ENCODE results near the gene ATP8B4.
"Not testable (repeated sequence)": the region's sequence is repeated elsewhere in the genome, so short reads cannot be mapped to it uniquely, and the experiment has no call there.

The ATP8B4 gene

DNA sequence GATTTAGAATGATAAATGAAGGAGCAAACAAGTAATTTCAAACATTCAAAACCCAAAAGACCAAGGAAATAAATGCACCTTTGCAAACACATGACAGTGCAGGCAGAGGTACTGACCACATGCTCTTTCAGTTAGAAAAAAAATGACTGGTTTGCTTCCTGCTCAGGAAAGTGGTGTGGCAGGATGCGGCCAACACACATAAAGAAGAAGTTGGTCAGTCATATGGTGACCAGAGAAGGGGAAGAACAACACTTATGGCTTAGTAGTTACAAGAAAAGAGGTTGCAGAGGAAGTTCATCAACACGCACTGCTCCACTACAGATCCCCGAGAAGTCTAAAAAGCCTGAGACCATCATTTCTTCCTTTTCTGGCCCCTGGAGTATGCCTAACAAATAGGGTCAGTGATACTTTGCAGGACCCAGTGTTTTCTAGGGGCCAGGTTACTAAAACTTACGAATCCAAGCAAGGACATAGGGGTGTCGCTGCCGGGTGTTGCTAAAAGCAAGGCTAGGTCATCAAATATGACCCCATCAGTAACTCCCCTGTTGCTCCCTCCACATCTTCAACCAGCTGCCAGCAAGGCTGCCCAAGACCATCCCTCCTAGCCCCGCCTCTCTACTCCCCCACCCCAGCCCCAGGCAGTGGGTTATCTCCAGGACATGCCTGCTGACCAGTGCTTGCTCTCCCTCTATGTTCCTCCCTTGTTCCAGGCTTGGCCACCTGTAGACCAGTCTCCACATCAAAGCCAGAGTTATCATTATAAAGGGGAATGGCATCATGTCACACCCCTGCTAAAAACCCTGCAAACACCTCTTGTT is 11.2 kb downstream of the ATP8B4 start:
- no peak for DNase-seq

DNA sequence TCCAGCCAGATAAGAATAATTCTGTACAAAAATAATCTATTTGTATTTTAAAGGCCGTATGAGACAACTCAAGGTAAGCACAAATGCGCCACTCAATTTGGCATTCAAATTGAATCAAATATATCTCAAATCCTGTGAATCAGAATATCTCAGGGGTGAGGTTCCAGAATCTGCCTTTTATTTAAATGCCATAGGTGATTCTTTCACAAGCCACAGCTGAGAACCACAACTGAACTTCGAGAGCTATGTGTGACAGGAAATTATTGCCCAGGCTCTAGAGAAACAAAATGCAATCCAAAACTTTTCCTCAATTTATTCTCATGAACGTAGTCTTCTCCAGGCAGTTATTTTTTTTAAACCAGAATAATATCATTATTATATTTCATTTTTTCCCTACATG is 11.9 kb downstream of the ATP8B4 start:
- no peak for DNase-seq

DNA sequence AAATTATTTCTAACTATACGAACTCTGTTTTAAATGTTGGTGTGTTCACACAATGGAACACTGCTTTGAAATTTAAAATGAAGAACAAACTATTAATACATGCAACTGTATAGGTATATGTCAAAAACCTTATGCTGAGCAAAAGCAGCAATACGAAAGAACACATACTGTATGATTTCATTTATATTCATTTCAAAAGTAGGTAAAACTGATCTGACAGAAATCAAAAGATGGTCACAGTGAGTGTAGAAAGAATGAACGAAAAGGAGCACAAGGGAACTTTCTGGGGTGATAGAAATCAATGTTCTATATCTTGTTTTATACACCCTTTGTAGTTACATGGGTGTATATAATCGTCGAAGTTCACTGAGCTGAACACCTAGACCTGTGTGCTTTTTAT is 12.6 kb downstream of the ATP8B4 start:
- no peak for DNase-seq

DNA sequence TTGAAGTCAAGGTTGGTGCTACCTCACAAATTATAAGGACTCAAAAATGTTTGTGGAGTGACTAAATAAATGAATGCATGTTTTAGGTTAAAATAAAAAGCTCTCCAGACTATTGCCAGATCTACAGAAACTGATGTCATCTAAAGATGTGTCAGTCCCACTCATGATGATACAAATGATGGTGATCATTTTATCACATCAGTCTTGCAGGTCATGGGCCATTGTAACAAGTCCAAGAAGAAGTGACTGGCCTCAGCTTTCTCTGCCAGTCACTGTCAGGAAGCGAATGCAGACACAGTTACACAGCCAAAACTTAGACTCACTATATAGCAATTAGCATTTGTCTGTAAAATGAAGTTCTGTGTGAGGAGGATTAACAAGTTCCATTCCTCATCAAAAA is 18.5 kb downstream of the ATP8B4 start:
- no peak for DNase-seq

DNA sequence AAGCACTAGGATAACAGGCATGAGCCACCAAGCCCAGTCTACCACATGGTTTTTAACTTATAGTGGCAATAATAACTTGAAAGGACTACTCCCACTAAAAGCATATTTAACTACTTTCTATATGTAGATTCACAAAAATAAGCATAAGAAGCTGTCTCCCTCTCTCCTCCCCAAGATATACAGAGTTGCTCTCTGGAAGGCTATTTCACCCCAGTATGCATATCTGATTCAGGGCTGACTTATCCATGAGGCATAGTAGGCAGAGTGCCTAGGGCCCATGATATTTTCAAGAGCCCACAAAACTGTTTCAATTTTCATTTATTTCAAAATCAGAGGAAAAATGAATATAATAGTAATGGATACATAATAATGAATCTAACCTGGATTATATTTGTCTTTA is 20.5 kb downstream of the ATP8B4 start:
- DNase-seq = no peak

DNA sequence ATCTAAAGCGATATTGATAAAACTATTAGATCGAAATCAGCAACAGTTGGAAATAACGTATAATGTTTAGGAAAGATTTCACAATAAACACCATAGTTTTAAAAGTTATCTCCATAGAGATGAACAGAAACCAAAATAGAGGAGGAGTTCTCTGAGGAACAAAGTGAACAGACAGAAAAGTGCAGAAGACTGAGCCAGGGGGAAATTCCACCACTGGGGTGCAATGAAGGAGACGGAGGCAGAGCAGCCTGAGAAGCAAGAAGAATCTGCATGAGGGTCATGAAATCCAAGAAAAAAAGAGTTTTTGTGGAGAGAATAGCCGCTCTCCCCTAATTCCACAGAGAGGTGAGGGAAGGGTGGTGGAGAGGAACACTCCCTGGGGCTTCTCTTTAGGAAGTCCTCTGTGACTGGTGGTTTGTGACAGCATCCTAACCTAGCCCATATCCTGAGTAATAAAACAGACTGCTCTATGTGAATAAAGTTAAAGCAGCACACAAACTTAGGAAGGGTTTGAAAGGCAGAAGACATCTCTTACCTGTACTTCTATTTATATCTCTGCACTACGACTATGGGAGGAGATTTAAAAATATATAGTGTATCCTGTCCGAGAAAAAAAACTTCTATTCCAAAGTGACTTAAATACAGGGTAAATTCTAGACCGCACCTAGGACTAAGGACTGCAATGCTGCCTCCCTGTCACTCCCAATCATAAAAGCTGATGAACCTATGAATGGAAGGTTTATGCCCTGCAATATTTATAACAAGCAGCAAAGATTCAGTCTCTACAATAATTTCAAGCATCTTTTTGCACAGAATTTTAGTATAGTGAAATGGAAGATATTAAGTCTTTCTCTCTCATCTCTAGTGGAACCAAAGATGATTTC is 22.9 kb downstream of the ATP8B4 start:
- DNase-seq = no peak

DNA sequence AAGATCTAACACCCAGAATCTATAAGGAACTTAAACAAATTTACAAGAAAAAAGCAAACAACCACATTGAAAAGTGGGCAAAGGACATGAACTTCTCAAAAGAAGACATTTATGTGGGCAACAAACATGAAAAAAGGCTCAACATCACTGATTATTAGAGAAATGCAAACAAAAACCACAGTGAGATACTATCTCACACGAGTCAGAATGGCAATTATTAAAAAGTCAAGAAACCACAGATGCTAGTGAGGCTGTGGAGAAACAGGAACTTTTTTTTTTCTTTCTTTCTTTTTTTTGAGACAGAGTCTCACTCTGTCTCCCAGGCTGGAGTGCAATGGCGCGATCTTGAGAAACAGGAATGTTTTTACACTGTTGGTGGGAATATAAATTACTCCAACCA is 29.6 kb downstream of the ATP8B4 start:
- DNase-seq = not testable (repeated sequence)

DNA sequence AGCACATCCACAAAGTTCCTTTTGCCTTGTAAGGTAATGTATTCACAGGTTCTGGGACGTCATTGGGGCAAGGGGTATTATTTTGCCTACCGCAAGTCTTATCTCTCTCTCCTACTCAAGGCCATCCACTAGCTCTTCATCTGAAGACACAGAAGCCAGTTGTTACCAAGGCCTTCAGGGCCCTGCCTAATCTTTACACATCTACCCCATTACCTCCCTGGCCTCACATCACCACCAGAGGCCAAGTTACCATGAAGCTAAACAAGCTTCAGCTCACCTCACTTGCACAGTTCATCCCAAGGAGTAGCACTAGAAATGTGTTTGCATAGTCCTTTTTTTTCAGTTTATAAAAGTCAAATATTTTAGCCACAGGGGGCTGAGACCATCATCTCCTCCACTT is 34.1 kb downstream of the ATP8B4 start:
- no peak for DNase-seq

DNA sequence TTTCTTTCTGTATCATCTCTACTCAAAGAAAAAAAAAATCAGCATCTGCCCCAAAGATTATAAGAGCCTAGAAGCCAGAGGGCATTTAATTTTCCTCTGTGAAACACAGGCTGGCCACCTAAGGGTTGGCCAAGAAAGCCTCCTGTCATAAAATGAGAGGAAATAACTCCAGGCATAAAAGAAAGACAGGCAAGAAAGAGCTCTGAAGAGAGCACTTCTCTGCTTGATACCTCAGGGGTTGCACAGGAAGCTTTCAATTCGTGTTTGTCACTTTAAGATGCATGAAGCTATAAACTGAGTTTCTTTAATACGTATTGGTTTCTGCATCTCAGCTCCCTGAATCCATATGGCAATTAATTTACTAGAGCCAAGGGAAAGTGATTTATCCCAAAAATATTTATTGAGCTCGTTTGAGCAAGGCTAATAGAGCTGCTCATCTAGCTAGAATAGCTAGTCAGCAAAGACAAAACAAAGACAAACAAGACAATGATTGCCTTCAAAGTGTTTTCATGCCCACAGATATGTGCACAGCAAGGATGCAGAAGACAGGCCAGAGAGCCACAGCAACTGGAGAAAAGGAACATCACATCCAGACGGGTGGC is 35.5 kb downstream of the ATP8B4 start:
- no peak for DNase-seq

DNA sequence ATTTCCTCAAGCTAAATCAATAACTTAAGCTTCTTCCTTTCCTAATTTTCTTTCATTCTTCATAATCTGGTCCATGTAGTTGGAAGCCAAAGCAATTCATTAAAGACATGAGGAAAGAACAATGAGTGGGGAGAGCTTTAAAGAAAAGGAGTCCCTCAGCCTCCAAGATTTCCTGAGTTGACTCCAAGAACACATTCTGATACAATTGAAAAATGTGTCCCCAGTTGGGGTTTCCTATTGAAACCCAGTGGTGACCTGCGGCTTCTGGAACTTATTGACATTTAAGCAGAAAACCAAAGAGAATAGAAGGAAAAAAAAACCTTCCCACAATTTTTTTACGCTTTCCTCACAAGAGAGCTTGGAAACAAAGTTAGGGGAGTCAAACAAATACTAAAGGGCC is 37.0 kb downstream of the ATP8B4 start:
- DNase-seq = no peak

DNA sequence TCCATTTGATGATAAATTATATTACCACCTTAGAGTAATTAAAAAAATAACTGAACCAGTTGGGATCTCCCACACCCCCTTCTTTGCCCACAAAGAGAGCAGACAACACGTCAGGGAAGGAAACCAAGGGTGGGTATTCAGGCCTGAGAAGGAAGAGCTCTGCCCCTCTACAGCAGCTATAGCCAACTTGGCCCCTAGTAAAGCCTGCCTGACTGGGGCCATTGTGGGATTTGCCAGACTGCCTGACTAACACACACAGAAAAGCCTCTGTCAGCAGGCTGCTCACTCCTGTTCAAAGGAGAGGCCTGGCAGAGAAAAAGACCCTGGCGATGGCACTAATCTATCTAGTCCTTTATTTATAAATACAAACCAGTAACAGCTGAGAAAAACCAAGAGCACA is 41.4 kb downstream of the ATP8B4 start:
- no peak for DNase-seq

DNA sequence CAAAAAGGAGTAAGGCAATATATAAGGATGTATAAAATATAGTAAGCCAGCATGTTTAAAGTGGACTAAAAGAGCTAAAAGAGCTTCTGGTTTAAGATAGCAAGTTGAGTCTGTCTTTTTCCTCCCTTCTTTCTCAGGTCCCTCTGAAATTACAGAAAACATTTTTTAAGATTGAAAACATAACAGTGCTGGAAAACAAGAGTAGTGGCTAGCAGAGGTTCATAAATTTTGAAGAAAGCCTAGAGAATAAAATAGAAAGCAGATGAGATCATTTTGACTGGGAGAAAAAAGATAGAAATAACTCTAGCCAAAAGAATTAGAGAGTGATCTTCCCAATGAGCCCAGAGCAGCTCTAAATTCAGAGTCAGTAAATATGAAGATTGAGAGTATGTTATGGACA is 41.9 kb downstream of the ATP8B4 start:
- DNase-seq = no peak

DNA sequence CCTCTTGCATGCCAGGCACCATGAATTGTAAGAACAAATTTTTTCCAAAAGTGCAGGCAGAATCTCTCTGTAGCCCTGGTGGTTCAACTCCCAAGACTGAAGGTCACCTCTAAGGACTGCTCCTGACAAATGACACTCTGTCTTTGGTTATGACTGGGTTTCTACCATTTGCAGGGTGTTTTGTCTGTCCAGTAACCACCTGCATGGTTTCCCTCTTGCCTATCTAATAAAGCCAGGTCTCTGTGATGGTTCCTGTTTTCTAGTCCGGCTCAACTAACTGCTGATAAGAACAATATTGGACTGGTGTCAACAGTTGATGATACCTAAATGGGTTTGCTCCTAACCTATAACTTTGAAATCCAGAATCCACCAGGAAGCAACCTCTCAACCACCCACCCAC is 43.7 kb downstream of the ATP8B4 start:
- no peak for DNase-seq

DNA sequence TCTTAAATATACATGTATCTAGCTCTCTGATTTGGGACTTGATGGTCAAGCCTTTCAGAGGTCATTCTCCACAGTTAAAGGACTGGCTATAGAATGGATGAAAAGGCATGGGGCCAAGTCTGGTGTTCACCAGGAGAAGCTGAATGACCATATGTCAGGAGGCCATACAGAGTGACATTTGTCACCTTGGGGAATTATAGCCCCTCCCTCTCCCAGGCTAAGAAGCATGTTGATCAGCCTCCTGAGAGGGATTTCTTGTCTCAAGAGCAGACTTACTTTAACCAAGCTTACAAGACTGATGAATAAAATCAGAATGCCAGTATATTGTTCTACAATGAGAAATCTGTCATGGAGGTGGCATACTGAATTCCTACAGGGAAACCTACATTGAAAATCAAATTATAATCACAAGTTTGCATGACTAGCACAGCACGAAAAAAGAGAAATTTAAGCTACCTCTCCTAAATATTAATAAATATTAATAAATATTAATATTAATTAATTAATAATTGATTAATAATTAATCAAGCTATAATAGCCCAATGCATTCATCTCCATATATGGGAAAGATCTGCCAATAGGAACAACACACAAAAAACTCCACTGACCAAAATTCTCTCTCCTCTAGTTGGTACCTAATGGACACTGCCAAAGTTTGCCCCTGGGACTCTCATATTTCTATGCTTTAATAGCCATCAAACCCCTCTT is 47.3 kb downstream of the ATP8B4 start:
- no peak for DNase-seq

DNA sequence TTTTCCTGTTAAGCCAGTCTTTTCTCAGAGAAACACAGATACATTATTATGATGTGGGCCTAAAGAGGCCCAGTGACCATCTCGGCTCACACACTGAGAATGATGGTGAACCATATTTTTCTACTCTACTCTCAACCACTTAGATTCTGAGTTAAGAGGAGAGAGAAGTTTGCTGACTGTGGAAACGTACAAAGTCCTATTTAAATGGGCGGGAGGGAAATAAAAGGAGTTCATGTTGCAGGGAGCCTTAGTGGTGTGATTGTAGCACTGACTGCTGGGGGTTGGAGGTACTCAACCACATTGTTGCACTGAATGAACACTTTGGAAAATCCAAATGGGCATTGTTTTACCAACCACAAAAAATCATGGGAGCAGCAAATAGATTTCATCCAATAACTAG is 51.0 kb downstream of the ATP8B4 start:
- DNase-seq = no peak

DNA sequence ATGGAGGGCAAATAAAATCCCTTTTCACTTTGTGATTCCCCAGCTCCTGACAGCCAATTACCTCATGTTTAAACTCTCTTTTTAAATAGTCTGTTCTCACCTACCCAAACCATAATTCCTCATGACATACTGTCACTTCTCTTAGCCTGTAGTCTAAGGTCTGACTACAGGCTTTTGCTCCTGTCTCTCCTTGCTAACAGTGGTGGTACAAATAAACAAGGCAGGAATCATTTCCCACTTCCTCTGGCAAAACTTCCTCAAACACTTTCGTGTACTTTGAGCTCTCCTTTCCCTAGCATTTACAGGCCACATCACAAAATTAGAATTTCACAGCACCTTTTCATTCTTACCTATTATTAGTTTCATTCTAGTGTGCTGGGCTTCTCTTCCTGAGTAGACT is 51.8 kb downstream of the ATP8B4 start:
- DNase-seq = no peak

DNA sequence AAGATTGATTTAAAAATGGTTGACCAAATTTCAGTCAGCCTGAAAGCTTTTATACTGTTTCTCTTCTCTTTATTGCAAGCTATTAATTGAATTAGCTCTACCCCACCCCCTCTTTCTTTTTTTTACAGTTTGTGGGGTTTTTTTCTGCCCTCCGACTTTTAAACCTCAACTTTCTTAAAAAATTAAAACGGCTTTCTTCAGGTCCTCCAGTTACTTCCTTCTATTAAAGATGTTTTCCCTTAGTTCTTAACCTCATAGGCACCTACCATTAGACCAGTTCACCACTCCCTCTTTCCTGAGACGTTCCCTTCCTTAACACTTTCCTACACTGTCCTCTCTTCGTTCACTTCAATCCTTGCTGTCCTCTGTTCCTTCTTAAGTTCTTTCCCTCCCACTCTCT is 52.4 kb downstream of the ATP8B4 start:
- no peak for DNase-seq

DNA sequence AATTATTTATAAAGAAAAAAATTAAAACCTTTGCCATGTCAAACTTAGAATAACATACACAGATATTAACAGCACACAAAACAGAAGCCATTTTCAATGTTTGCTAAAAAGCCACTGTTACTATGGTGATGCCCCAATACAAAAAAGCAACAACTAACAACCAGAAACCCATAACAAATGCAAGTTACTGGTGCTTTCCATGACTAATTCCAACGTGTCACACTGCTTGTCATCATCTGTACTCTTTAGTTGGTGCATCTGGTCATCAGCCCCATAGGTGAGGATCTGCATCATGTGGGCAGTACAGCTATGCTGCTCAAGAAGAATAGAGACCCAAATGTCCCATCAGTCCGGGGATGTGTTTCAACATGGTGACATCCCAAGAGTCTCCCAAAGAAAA is 52.8 kb downstream of the ATP8B4 start:
- DNase-seq = no peak

DNA sequence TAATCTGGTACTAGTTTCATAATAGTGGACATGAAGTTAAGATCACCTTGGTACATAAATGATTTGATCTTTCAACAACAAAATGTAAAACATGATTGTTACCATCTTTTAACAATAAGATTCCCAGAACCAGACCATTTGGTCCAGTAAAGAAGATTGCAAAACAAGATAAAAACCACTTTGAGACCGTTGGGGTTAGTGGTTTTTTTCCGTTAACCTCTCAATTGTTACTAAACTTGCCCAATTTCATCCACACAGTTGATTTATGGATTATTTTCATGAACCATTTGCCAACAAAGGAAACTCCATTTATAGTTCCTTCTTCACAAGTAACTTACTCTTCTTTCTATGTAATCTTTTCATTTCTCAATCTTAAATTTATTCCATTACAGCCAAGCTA is 53.8 kb downstream of the ATP8B4 start:
- no peak for DNase-seq

DNA sequence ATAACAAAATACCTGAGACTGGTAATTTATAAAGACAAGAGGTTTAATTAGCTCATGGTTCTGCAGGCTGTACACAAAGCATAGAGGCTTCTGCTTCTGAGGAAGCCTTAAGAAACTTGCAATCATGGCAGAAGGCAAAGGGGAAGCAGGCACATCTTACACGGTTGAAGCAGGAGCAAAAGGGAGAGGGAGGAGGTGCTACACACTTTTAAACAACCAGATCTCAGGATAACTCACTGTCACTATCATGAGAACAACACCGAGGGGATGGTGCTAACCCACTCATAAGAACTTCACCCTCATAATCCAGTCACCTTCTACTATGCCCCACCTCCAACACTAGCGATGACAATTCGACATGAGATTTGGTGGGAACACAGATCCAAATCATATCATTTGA is 54.4 kb downstream of the ATP8B4 start:
- DNase-seq = no peak

DNA sequence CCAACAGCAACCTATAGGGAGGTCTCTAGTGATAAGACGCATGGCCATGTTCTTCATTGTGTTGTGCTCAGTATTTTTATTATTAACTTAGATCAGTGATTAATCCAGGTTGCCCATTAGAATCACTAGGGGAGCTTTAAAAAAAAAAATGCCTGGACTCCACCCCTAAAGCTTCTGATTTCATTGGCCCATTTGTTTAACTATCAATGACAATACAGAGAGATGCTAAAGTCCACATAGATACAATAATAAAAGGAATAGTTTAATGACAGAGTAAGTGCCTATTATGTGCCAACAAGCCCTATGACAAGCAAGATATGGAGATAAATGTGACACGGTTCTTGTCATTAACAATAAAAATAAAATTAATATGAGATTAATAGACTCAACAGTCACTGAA is 55.8 kb downstream of the ATP8B4 start:
- no peak for DNase-seq

DNA sequence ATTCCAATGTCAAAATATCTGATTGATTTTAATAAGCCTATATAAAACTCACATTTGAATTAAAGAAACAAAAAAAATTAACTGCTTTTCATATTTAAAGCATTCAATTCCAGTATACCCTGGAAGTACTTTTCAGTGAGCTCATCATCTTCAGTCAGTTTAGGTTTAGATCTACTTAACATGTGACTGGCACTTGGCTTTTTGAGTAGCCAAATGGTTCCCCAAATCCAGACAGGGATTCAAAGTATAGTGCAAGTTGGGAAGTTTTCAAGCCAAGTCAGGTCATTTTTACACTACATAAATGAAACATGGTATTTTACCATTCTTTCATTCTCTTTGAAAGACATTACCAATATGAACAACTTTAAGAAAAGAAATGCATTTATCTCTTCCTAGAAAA is 57.5 kb downstream of the ATP8B4 start:
- no peak for DNase-seq

DNA sequence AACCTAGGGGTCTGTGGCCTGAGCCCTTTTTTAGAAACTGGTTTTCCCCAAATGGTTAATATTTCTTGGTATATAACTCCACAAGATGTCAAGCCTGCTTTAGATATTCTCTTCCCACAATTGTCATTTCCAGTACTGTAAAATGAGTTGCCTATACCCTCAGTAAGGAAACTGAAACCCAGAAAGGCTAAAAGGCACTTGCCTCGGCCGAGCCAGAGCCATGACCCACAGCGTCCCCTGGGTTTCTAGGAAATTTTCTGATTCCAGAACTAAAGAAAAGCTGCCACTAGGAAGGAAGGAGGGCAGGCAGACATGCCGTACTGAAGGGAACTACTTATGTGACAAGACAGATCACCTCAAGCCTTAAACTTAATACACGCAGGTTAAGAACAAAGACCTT is 59.1 kb downstream of the ATP8B4 start:
- no peak for DNase-seq
